IMR-90 (cell line): ENCODE data around the gene COL18A1. TPM values are rescaled to one million over a fixed set of nuclear protein-coding genes. Genes with fewer than 3 reads are reported as not detected.

ENCODE experiments used
- ATAC-seq: fragments of 200-7000 bp; cut with Tn5 transposase; 2 replicates; pipeline ENCODE4 v1.9.1; 2020; ENCODE audit warnings: low read depth, mild to moderate bottlenecking, moderate library complexity
- BruUV-seq: library from RNA; stranded (reverse); fragments of 400-500 nt; replicated peaks from 2 replicates; lab custom pipeline; 2021; lab: Mats Ljungman, UMichigan
- CTCF ChIA-PET: fragments of 300-600 bp; formaldehyde crosslinking; extraction: SDS; loops from one replicate; lab custom pipeline; 2021; ENCODE audit warnings: antibody characterized with exemption; lab: Yijun Ruan, JAX
- POLR2A ChIA-PET: fragments of 300-600 bp; sonication (Branson Sonifier 250); formaldehyde crosslinking; loops from one replicate; lab custom pipeline; 2022; ENCODE audit warnings: antibody characterized with exemption; ENCODE audit not compliant: unreplicated experiment; lab: Charles Lee
- DNase-seq: peaks from one replicate; pipeline ENCODE4 v3.0.0; 2013
- H2AFZ ChIP-seq: replicated peaks from 2 replicates; pipeline ENCODE3; 2013; ENCODE audit warnings: low read length, mild to moderate bottlenecking; ENCODE audit not compliant: poor library complexity
- H2AK5ac ChIP-seq: 2 replicates; pipeline ENCODE4 v1.6.1; 2013; ENCODE audit warnings: low read depth, low read length, inconsistent platforms
- H2AK9ac ChIP-seq: replicated peaks from 2 replicates; pipeline ENCODE3; 2013; ENCODE audit warnings: mild to moderate bottlenecking, low read depth, low read length, moderate library complexity; ENCODE audit not compliant: poor library complexity
- H2BK120ac ChIP-seq: 2 replicates; pipeline ENCODE4 v1.6.1; 2013; ENCODE audit warnings: low read depth, low read length, inconsistent platforms
- H2BK15ac ChIP-seq: 3 replicates; pipeline ENCODE4 v1.6.1; 2013; ENCODE audit warnings: low read depth, low read length, inconsistent platforms
- H2BK20ac ChIP-seq: 2 replicates; pipeline ENCODE4 v1.6.1; 2013; ENCODE audit warnings: low read depth, mild to moderate bottlenecking, inconsistent platforms, low read length, moderate library complexity
- H2BK5ac ChIP-seq: 2 replicates; pipeline ENCODE4 v1.6.1; 2013; ENCODE audit warnings: mild to moderate bottlenecking, low read depth, low read length, inconsistent platforms; ENCODE audit not compliant: poor library complexity, severe bottlenecking
- H3K14ac ChIP-seq: replicated peaks from 2 replicates; pipeline ENCODE4 v1.6.1; 2013; ENCODE audit warnings: low read depth, low read length, inconsistent platforms
- H3K18ac ChIP-seq: 2 replicates; pipeline ENCODE4 v1.6.1; 2013; ENCODE audit warnings: low read depth, low read length, control low read depth
- H3K23ac ChIP-seq: 2 replicates; pipeline ENCODE4 v1.6.1; 2013; ENCODE audit warnings: low read depth, low read length, inconsistent platforms
- H3K27ac ChIP-seq: 2 replicates; pipeline ENCODE4 v1.5.1; 2013; ENCODE audit warnings: mild to moderate bottlenecking, control low read depth, low read length; ENCODE audit not compliant: insufficient read depth
- H3K27me3 ChIP-seq: 2 replicates; pipeline ENCODE4 v1.6.1; 2013; ENCODE audit warnings: low read length; ENCODE audit not compliant: control insufficient read depth, insufficient read depth
- H3K36me3 ChIP-seq: 2 replicates; pipeline ENCODE4 v1.6.1; 2013; ENCODE audit warnings: low read length, mixed read lengths; ENCODE audit not compliant: control insufficient read depth, insufficient read depth
- H3K4ac ChIP-seq: 2 replicates; pipeline ENCODE4 v1.6.1; 2013; ENCODE audit warnings: low read depth, low read length, inconsistent platforms
- H3K4me1 ChIP-seq: 2 replicates; pipeline ENCODE4 v1.6.1; 2013; ENCODE audit warnings: low read length, mixed read lengths; ENCODE audit not compliant: control insufficient read depth, insufficient read depth
- H3K4me2 ChIP-seq: 2 replicates; pipeline ENCODE4 v1.6.1; 2013; ENCODE audit warnings: low read depth, mild to moderate bottlenecking, control low read depth, low read length, moderate library complexity
- H3K4me3 ChIP-seq: 2 replicates; pipeline ENCODE4 v1.5.1; 2013; ENCODE audit warnings: low read depth, mild to moderate bottlenecking, control low read depth, low read length, moderate library complexity; ENCODE audit not compliant: insufficient read depth
- H3K56ac ChIP-seq: 2 replicates; pipeline ENCODE4 v1.6.1; 2013; ENCODE audit warnings: low read length, inconsistent platforms; ENCODE audit not compliant: insufficient read depth; ENCODE audit errors: extremely low read depth
- H3K79me1 ChIP-seq, 2 experiments: 2 replicates each; pipeline ENCODE4 v1.6.1; 2013; ENCODE audit warnings: low read length in 2 of 2, inconsistent platforms in 1 of 2, low read depth in 1 of 2
- H3K9ac ChIP-seq: 2 replicates; pipeline ENCODE4 v1.6.1; 2013; ENCODE audit warnings: low read depth, low read length, control low read depth
- H3K9me1 ChIP-seq: 2 replicates; pipeline ENCODE4 v1.6.1; 2013; ENCODE audit warnings: low read length, inconsistent platforms; ENCODE audit not compliant: insufficient read depth
- H3K9me3 ChIP-seq: 2 replicates; pipeline ENCODE4 v1.6.1; 2013; ENCODE audit warnings: low read length; ENCODE audit not compliant: control insufficient read depth, insufficient read depth
- H4K20me1 ChIP-seq: 2 replicates; pipeline ENCODE4 v1.6.1; 2013; ENCODE audit warnings: low read length, inconsistent platforms; ENCODE audit not compliant: insufficient read depth
- H4K5ac ChIP-seq: 2 replicates; pipeline ENCODE4 v1.6.1; 2013; ENCODE audit warnings: mild to moderate bottlenecking, low read depth, low read length, control low read depth
- H4K8ac ChIP-seq, 2 experiments: 2 replicates each; pipeline ENCODE4 v1.6.1; 2013; ENCODE audit warnings: low read depth in 2 of 2, low read length in 2 of 2, control low read depth in 1 of 2, inconsistent platforms in 1 of 2
- H4K91ac ChIP-seq: 2 replicates; pipeline ENCODE4 v1.6.1; 2013; ENCODE audit warnings: low read depth, low read length, inconsistent platforms; ENCODE audit not compliant: insufficient read depth
- BHLHE40 ChIP-seq: fragments of 150-350 bp; IDR thresholded peaks from 2 replicates; pipeline ENCODE4 v1.6.1; 2016; ENCODE audit warnings: mild to moderate bottlenecking, low read depth, low read length
- CEBPB ChIP-seq: IDR thresholded peaks from 2 replicates; pipeline ENCODE4 v1.6.1; 2012; ENCODE audit warnings: low read depth, low read length, improper control_type of control experiment
- CHD1 ChIP-seq: IDR thresholded peaks from 2 replicates; pipeline ENCODE4 v1.6.1; 2012; ENCODE audit warnings: low read depth, low read length, improper control_type of control experiment
- CTCF ChIP-seq: conservative IDR thresholded peaks from 2 replicates; pipeline ENCODE4 v1.5.1; 2012; ENCODE audit warnings: mild to moderate bottlenecking, low read depth, low read length, improper control_type of control experiment
- ELK1 ChIP-seq: fragments of 150-350 bp; IDR thresholded peaks from 2 replicates; pipeline ENCODE4 v1.6.1; 2016; ENCODE audit warnings: low read depth, mild to moderate bottlenecking, low read length, moderate library complexity, borderline replicate concordance
- FOS ChIP-seq: fragments of 150-350 bp; IDR thresholded peaks from 2 replicates; pipeline ENCODE4 v1.6.1; 2016; ENCODE audit warnings: low read depth, low read length
- MAFK ChIP-seq: IDR thresholded peaks from 2 replicates; pipeline ENCODE4 v1.6.1; 2012; ENCODE audit warnings: low read depth, low read length, improper control_type of control experiment
- MAZ ChIP-seq: IDR thresholded peaks from 2 replicates; pipeline ENCODE4 v1.6.1; 2012; ENCODE audit warnings: low read depth, mild to moderate bottlenecking, low read length, improper control_type of control experiment, moderate library complexity, borderline replicate concordance
- MXI1 ChIP-seq: IDR thresholded peaks from 2 replicates; pipeline ENCODE4 v1.6.1; 2012; ENCODE audit warnings: low read depth, mild to moderate bottlenecking, low read length, moderate library complexity, borderline replicate concordance
- NFE2L2 ChIP-seq: fragments of 150-350 bp; IDR thresholded peaks from 2 replicates; pipeline ENCODE4 v1.6.1; 2016; ENCODE audit warnings: low read depth, mild to moderate bottlenecking, low read length
- POLR2A ChIP-seq: IDR thresholded peaks from 2 replicates; pipeline ENCODE4 v1.6.1; 2012; ENCODE audit warnings: mild to moderate bottlenecking, low read depth, low read length
- RAD21 ChIP-seq: IDR thresholded peaks from 2 replicates; pipeline ENCODE4 v1.6.1; 2012; ENCODE audit warnings: low read length, improper control_type of control experiment
- RCOR1 ChIP-seq: IDR thresholded peaks from 2 replicates; pipeline ENCODE4 v1.6.1; 2012; ENCODE audit warnings: mild to moderate bottlenecking, low read length, improper control_type of control experiment; ENCODE audit not compliant: insufficient replicate concordance
- RFX5 ChIP-seq: IDR thresholded peaks from 2 replicates; pipeline ENCODE4 v1.8.0; 2012; ENCODE audit warnings: low read depth, mild to moderate bottlenecking, low read length, moderate library complexity
- SMC3 ChIP-seq: fragments of 150-350 bp; IDR thresholded peaks from 2 replicates; pipeline ENCODE4 v1.6.1; 2016; ENCODE audit warnings: low read depth, mild to moderate bottlenecking, antibody characterized with exemption, low read length, moderate library complexity
- USF2 ChIP-seq: fragments of 150-350 bp; IDR thresholded peaks from 2 replicates; pipeline ENCODE4 v1.6.1; 2017; ENCODE audit warnings: mild to moderate bottlenecking, antibody characterized with exemption, low read length, low read depth
- WGBS, 2 experiments: methylation state at CpG; one replicate each; pipeline versions ENCODE4 v1.1.5 to v1.1.7; 2013; ENCODE audit warnings: missing lambda C conversion rate in 2 of 2; ENCODE audit not compliant: insufficient read length in 1 of 2; ENCODE audit errors: extremely low coverage in 2 of 2; 5-methylcytosine and 5-hydroxymethylcytosine counted together
- dilution Hi-C: fragments of 300-500 bp; cut with HindIII; formaldehyde crosslinking; loops from one replicate; pipeline ENCODE4 v1.14.3; 2018; ENCODE audit warnings: low sequenced_read_pairs; ENCODE audit not compliant: unreplicated experiment
- in situ Hi-C: fragments of 300-500 bp; cut with MboI; formaldehyde crosslinking; loops from 3 replicates; pipeline ENCODE4 v1.14.3; 2019; ENCODE audit warnings: low sequenced_read_pairs, inconsistent platforms, mixed read lengths
- intact Hi-C: fragments of 100-400 bp; cut with micrococcal nuclease; formaldehyde crosslinking; loops from 2 replicates; pipeline ENCODE4 v1.10.0; 2022
- polyA plus RNA-seq, 3 experiments: library from polyadenylated mRNA; depleted of rRNA; stranded (reverse); fragments of >200 nt; gene quantifications; 2 replicates each; pipeline ENCODE4 v1.2.3, GENCODE V29; 2012; ENCODE audit warnings: low replicate concordance in 1 of 3
- total RNA-seq: library from RNA; depleted of rRNA; stranded (reverse); fragments of >200 nt; gene quantifications from 2 replicates; pipeline ENCODE4 v1.2.3, GENCODE V29; 2012

Gene COL18A1
- total and polyA plus RNA-seq, 2 of the 4 experiments (the other 2 are of a cell fraction) = 4.3 to 46.7 TPM

- no peak overlapping the region for H2AFZ ChIP-seq
- no peak overlapping the region for H2BK120ac ChIP-seq
- H3K14ac ChIP-seq = no peak overlapping the region
- H2AK5ac ChIP-seq = no peak overlapping the region
- H3K4me2 ChIP-seq = no peak overlapping the region
- H3K36me3 ChIP-seq = peaks cover 40% of the 10 kb centered on the region
- no peak overlapping the region for H3K27ac ChIP-seq
- H3K4ac ChIP-seq = no peak overlapping the region
- no peak overlapping the region for H3K18ac ChIP-seq
- no peak overlapping the region for H2BK5ac ChIP-seq
- H4K20me1 ChIP-seq = peaks cover 12% of the 10 kb centered on the region
- dilution Hi-C loops (no loop called here), intact Hi-C loops (no loop called here), in situ Hi-C loops (no loop called here)
- H3K9me1 ChIP-seq = no peaks in the 10 kb centered on the region; the same call in 1 of the 2 replicates
- no peak overlapping the region for H2AK9ac ChIP-seq
- no peak overlapping the region for H2BK15ac ChIP-seq
- no peak for ATAC-seq
- no peak overlapping the region for H4K91ac ChIP-seq
- ChIA-PET POLR2A (no interaction called here), CTCF (no interaction called here)
- H2BK20ac ChIP-seq = no peak overlapping the region
- H4K5ac ChIP-seq = no peak overlapping the region
- H3K79me1 ChIP-seq = peaks cover 4 to 5% of the 10 kb centered on the region in 2 experiments; a peak in 1 of 4 replicates
- no peak overlapping the region for H3K9ac ChIP-seq
- H3K23ac ChIP-seq = no peak overlapping the region
- no peak for TF ChIP-seq POLR2A
- no peak for TF ChIP-seq RCOR1
- TF ChIP-seq BHLHE40 = no peak
- TF ChIP-seq MXI1 = no peak
- no peak for TF ChIP-seq USF2
- no peak for TF ChIP-seq RAD21
- TF ChIP-seq CEBPB = no peak
- no peak for TF ChIP-seq MAFK
- no peak for TF ChIP-seq CTCF
- TF ChIP-seq NFE2L2 = no peak
- no peak for TF ChIP-seq SMC3
- TF ChIP-seq MAZ = no peak
- TF ChIP-seq ELK1 = no peak
- TF ChIP-seq FOS = no peak
- no peak for TF ChIP-seq RFX5
- no peak for TF ChIP-seq CHD1
- no peak overlapping the region for H4K8ac ChIP-seq
- H3K9me3 ChIP-seq = peaks cover 6% of the 10 kb centered on the region; the same call in 1 of the 2 replicates
- no peaks in the 10 kb centered on the region for H3K27me3 ChIP-seq
- H3K56ac ChIP-seq = no peak overlapping the region
- no peak overlapping the region for H3K4me3 ChIP-seq
- BruUV-seq = no TSS peak
- WGBS, 2 experiments = 94% methylated on average over 5 of the region's 11 CpGs; no CpG with 5 or more reads in 1 of the 2 experiments
- no peaks in the 10 kb centered on the region for H3K4me1 ChIP-seq
- DNase-seq = no peak
Measured at GRCh38 chr21:45513741-45514310, 108.9 kb downstream of the COL18A1 start.
